RWPE1 (cell line): ENCODE results near the gene THBS2.

Experiments
- CTCF ChIA-PET: fragments of 350-600 bp; sonication (Branson Sonifier 250); formaldehyde crosslinking; extraction: SDS; loops from one replicate; lab custom pipeline; 2021; lab: Yijun Ruan, JAX
- POLR2A ChIA-PET: fragments of 400-600 bp; formaldehyde crosslinking; extraction: SDS; loops from one replicate; lab custom pipeline; 2020; ENCODE audit warnings: antibody characterized with exemption; ENCODE audit not compliant: low non-redundant PET; lab: Yijun Ruan, JAX
- DNase-seq: peaks from one replicate; pipeline ENCODE4 v3.0.0; 2012; ENCODE audit warnings: low spot score
- H3K27ac ChIP-seq: fragments of 450-650 bp; 2 replicates; pipeline ENCODE4 v1.5.1; 2017
- TF ChIP-seq, protein P1 (sequence below): fragments of 450-650 bp; conservative IDR thresholded peaks from 2 replicates; pipeline ENCODE4 v1.5.1; 2017; ENCODE audit warnings: low read depth, mild to moderate bottlenecking

The THBS2 gene

GRCh38 chr6:169269180-169270076 is 15.8 kb upstream of the THBS2 start:
- TF ChIP-seq, protein P1, sequence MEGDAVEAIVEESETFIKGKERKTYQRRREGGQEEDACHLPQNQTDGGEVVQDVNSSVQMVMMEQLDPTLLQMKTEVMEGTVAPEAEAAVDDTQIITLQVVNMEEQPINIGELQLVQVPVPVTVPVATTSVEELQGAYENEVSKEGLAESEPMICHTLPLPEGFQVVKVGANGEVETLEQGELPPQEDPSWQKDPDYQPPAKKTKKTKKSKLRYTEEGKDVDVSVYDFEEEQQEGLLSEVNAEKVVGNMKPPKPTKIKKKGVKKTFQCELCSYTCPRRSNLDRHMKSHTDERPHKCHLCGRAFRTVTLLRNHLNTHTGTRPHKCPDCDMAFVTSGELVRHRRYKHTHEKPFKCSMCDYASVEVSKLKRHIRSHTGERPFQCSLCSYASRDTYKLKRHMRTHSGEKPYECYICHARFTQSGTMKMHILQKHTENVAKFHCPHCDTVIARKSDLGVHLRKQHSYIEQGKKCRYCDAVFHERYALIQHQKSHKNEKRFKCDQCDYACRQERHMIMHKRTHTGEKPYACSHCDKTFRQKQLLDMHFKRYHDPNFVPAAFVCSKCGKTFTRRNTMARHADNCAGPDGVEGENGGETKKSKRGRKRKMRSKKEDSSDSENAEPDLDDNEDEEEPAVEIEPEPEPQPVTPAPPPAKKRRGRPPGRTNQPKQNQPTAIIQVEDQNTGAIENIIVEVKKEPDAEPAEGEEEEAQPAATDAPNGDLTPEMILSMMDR, result no peak
- peak; percentile 68 for DNase-seq
- H3K27ac ChIP-seq, result peak overlapping the region; percentile 90
- CTCF ChIA-PET, result no interaction called here
- POLR2A ChIA-PET, result no interaction called here

- H3K27ac ChIP-seq, result no peak overlapping the region
- POLR2A ChIA-PET, result no interaction called here
- CTCF ChIA-PET, result no interaction called here
- TF ChIP-seq, protein P1, result no peak
- no peak for DNase-seq
Observed at GRCh38 chr6:169268276-169268675, 14.6 kb upstream of the THBS2 start.

- ChIA-PET CTCF (no interaction called here), POLR2A (no interaction called here)
- H3K27ac ChIP-seq, result no peak overlapping the region
- no peak for DNase-seq
- TF ChIP-seq, protein P1, result no peak
Observed at GRCh38 chr6:169266746-169267591, 13.3 kb upstream of the THBS2 start.

- ChIA-PET CTCF (no interaction called here), POLR2A (no interaction called here)
- TF ChIP-seq, protein P1, result no peak
- DNase-seq, result no peak
- no peak overlapping the region for H3K27ac ChIP-seq
Observed at GRCh38 chr6:169266261-169266660, 12.6 kb upstream of the THBS2 start.

- H3K27ac ChIP-seq, result no peak overlapping the region
- ChIA-PET POLR2A (interaction anchor here (0.6 kb wide), 1 partner anchor 10 kb away, joined by 3 read pairs; no protein-coding TSS in a partner anchor), CTCF (interaction anchor here (1.1 kb wide), 1 partner anchor 11 kb away, joined by 4 read pairs; no protein-coding TSS in a partner anchor)
- DNase-seq, result no peak
- TF ChIP-seq, protein P1, result no peak
Observed at GRCh38 chr6:169265486-169266131, 12.0 kb upstream of the THBS2 start.
